MM.1S (cell line): Measurements from ENCODE around the gene STMND1.

Source experiments
- CTCF ChIP-seq: fragments of 300-600 bp; sonication (generic); IDR thresholded peaks from 2 replicates; pipeline ENCODE4 v1.5.1; 2016; ENCODE audit warnings: antibody characterized with exemption, low read length, mixed read lengths
- EZH2 ChIP-seq: fragments of 300-600 bp; sonication (generic); optimal IDR thresholded peaks from 2 replicates; pipeline ENCODE3; 2017; ENCODE audit warnings: low read depth, mild to moderate bottlenecking, antibody characterized with exemption, low read length, mixed read lengths

DNA sequence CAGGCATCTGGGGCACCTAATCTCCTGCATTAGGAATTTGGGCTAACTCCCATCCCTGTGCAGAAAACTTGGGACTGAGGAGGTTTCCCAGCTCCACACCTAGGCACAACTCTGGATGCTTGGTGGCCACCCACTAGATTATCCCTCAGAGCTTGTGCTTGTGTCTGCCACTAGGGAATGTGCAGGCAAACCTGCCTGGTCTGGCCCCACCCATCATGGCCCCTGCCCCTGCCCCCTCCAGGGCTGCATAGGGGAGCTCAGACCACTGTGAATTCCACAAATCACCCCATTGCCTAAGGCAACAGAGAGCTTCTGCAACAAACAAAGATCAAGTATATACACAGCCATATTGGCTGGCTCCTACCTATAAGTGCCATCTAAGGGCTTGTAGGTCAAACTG lies 31.1 kb downstream of the STMND1 start:
- TF ChIP-seq CTCF, result no peak
- TF ChIP-seq EZH2, result no peak
